K562 (cell line): ENCODE results near the gene KIF26B. TPM values are rescaled to one million over a fixed set of nuclear protein-coding genes. Genes with fewer than 3 reads are reported as not detected.

Experiments
- MAFG ChIP-seq: fragments of 450-650 bp; conservative IDR thresholded peaks from 2 replicates; pipeline ENCODE4 v1.6.1; 2016; ENCODE audit warnings: missing genetic modification characterization, missing compliant biosample characterization
- SMC3 ChIP-seq: conservative IDR thresholded peaks from 2 replicates; pipeline ENCODE4 v1.6.1; 2011; ENCODE audit warnings: low read depth, low read length, improper control_type of control experiment; ENCODE audit not compliant: insufficient read depth
- ZSCAN29 ChIP-seq: fragments of 450-650 bp; IDR thresholded peaks from 2 replicates; pipeline ENCODE4 v1.6.1; 2017
- polyA plus RNA-seq, 8 experiments: library from polyadenylated mRNA; depleted of rRNA in 4 of 8; stranded (reverse) in 5 of 8; unstranded in 3 of 8; fragments of >200 nt; fragmentation: Nextera tagmentation in 2 of 8; fragmentation: Illumina TruSeq in 1 of 8; extraction: Ambion mirVana in 2 of 8; extraction: Trizol in 1 of 8; gene quantifications; 2 replicates each; pipeline versions ENCODE4 v1.2.1 to v1.2.3, GENCODE V29; 2011 to 2014; ENCODE audit warnings: inconsistent platforms in 1 of 8, missing spikeins in 1 of 8
- total RNA-seq, 7 experiments: library from RNA; depleted of rRNA in 6 of 7; stranded (reverse); fragments of >200 nt in 6 of 7; fragmentation: Illumina TruSeq in 2 of 7; extraction: Trizol in 2 of 7; gene quantifications; 2 replicates each; pipeline versions ENCODE4 v1.2.1 to v1.2.3, GENCODE V29; 2011 to 2021; ENCODE audit warnings: low replicate concordance in 1 of 7
- TF ChIP-seq, protein P1 (sequence below): fragments of 450-650 bp; IDR thresholded peaks from 2 replicates; pipeline ENCODE4 v1.6.1; 2016; ENCODE audit warnings: mild to moderate bottlenecking, moderate library complexity
- TF ChIP-seq, protein P2 (sequence below), 2 experiments: fragments of 450-650 bp; formaldehyde crosslinking in 1 of 2; IDR thresholded peaks; 2 replicates each; pipeline versions ENCODE4 v1.4.0 to v1.6.1; 2014 to 2020; ENCODE audit warnings: mild to moderate bottlenecking in 2 of 2, borderline replicate concordance in 1 of 2, low read depth in 1 of 2

Gene KIF26B
- total and polyA plus RNA-seq, 9 of the 15 experiments (the other 6 are each of a cell fraction or from before 2014, with no cell fraction given) = 0.02 to 0.08 (median 0.03) TPM; not detected in 6

DNA sequence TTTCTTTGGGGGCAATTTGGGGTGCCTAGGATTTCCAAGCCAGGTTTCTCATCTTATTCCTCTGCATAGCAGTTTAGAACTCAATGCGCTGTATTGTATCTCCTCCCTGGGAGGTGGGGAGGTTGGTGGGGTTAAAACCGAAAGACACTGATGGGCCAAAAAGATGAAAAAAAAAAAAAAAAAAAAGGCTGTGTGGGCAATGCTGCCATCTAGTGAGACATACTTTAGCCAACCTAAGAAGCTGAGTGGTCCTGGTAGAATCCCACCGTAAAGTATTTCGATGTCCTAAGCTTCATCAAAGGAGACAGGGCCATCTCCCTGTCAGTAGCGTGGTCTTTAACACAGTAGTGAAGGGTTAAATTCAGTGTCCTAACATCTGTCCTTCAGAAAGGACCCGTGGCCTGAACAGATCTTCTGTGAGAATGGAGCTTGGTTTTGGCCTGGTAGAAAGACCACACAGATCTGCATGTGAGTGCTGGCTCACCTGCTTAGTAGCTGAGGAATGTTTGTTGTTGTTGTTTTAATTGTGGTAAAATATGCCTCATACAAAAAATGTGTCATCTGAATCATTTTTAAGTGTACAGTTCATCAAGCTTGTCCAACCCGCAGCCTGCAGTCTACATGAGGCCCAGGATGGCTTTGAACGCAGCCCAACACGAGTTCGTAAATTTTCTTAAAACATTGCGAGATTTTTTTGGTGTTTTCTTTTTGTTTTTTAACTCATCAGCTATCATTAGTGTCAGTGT is 226.2 kb downstream of the KIF26B start (continued):
- TF ChIP-seq, protein P1, sequence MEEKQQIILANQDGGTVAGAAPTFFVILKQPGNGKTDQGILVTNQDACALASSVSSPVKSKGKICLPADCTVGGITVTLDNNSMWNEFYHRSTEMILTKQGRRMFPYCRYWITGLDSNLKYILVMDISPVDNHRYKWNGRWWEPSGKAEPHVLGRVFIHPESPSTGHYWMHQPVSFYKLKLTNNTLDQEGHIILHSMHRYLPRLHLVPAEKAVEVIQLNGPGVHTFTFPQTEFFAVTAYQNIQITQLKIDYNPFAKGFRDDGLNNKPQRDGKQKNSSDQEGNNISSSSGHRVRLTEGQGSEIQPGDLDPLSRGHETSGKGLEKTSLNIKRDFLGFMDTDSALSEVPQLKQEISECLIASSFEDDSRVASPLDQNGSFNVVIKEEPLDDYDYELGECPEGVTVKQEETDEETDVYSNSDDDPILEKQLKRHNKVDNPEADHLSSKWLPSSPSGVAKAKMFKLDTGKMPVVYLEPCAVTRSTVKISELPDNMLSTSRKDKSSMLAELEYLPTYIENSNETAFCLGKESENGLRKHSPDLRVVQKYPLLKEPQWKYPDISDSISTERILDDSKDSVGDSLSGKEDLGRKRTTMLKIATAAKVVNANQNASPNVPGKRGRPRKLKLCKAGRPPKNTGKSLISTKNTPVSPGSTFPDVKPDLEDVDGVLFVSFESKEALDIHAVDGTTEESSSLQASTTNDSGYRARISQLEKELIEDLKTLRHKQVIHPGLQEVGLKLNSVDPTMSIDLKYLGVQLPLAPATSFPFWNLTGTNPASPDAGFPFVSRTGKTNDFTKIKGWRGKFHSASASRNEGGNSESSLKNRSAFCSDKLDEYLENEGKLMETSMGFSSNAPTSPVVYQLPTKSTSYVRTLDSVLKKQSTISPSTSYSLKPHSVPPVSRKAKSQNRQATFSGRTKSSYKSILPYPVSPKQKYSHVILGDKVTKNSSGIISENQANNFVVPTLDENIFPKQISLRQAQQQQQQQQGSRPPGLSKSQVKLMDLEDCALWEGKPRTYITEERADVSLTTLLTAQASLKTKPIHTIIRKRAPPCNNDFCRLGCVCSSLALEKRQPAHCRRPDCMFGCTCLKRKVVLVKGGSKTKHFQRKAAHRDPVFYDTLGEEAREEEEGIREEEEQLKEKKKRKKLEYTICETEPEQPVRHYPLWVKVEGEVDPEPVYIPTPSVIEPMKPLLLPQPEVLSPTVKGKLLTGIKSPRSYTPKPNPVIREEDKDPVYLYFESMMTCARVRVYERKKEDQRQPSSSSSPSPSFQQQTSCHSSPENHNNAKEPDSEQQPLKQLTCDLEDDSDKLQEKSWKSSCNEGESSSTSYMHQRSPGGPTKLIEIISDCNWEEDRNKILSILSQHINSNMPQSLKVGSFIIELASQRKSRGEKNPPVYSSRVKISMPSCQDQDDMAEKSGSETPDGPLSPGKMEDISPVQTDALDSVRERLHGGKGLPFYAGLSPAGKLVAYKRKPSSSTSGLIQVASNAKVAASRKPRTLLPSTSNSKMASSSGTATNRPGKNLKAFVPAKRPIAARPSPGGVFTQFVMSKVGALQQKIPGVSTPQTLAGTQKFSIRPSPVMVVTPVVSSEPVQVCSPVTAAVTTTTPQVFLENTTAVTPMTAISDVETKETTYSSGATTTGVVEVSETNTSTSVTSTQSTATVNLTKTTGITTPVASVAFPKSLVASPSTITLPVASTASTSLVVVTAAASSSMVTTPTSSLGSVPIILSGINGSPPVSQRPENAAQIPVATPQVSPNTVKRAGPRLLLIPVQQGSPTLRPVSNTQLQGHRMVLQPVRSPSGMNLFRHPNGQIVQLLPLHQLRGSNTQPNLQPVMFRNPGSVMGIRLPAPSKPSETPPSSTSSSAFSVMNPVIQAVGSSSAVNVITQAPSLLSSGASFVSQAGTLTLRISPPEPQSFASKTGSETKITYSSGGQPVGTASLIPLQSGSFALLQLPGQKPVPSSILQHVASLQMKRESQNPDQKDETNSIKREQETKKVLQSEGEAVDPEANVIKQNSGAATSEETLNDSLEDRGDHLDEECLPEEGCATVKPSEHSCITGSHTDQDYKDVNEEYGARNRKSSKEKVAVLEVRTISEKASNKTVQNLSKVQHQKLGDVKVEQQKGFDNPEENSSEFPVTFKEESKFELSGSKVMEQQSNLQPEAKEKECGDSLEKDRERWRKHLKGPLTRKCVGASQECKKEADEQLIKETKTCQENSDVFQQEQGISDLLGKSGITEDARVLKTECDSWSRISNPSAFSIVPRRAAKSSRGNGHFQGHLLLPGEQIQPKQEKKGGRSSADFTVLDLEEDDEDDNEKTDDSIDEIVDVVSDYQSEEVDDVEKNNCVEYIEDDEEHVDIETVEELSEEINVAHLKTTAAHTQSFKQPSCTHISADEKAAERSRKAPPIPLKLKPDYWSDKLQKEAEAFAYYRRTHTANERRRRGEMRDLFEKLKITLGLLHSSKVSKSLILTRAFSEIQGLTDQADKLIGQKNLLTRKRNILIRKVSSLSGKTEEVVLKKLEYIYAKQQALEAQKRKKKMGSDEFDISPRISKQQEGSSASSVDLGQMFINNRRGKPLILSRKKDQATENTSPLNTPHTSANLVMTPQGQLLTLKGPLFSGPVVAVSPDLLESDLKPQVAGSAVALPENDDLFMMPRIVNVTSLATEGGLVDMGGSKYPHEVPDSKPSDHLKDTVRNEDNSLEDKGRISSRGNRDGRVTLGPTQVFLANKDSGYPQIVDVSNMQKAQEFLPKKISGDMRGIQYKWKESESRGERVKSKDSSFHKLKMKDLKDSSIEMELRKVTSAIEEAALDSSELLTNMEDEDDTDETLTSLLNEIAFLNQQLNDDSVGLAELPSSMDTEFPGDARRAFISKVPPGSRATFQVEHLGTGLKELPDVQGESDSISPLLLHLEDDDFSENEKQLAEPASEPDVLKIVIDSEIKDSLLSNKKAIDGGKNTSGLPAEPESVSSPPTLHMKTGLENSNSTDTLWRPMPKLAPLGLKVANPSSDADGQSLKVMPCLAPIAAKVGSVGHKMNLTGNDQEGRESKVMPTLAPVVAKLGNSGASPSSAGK = no peak
- no peak for TF ChIP-seq MAFG (tag)
- TF ChIP-seq ZSCAN29 = no peak
- TF ChIP-seq, protein P2, sequence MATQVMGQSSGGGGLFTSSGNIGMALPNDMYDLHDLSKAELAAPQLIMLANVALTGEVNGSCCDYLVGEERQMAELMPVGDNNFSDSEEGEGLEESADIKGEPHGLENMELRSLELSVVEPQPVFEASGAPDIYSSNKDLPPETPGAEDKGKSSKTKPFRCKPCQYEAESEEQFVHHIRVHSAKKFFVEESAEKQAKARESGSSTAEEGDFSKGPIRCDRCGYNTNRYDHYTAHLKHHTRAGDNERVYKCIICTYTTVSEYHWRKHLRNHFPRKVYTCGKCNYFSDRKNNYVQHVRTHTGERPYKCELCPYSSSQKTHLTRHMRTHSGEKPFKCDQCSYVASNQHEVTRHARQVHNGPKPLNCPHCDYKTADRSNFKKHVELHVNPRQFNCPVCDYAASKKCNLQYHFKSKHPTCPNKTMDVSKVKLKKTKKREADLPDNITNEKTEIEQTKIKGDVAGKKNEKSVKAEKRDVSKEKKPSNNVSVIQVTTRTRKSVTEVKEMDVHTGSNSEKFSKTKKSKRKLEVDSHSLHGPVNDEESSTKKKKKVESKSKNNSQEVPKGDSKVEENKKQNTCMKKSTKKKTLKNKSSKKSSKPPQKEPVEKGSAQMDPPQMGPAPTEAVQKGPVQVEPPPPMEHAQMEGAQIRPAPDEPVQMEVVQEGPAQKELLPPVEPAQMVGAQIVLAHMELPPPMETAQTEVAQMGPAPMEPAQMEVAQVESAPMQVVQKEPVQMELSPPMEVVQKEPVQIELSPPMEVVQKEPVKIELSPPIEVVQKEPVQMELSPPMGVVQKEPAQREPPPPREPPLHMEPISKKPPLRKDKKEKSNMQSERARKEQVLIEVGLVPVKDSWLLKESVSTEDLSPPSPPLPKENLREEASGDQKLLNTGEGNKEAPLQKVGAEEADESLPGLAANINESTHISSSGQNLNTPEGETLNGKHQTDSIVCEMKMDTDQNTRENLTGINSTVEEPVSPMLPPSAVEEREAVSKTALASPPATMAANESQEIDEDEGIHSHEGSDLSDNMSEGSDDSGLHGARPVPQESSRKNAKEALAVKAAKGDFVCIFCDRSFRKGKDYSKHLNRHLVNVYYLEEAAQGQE (IDR thresholded peaks at IDR 0.05; ENCODE audit: borderline replicate concordance) = peak; percentile 49
- TF ChIP-seq, protein P2 (CRISPR knock-in tag; IDR thresholded peaks at IDR 0.05; ENCODE audit: low read depth) = no peak
- peak; percentile 50; the same call in 1 of the 2 replicates for TF ChIP-seq SMC3
